ENCODE results near the gene PLD1. TPM values are rescaled to one million over a fixed set of nuclear protein-coding genes. Genes with fewer than 3 reads are reported as not detected.

Gene PLD1
- total RNA-seq, 1 experiment from 2014 or later, result 5.3 TPM

GRCh38 chr3:171782617-171783016 is 27.7 kb downstream of the PLD1 start:
- Mint-ChIP-seq H3K4me1 (ENCODE audit: low read depth, unreplicated experiment) (peaks cover 7% of the 10 kb centered on the region), H3K4me3 (ENCODE audit: unreplicated experiment) (no peak overlapping the region), H3K9me3 (ENCODE audit: unreplicated experiment) (no peaks in the 10 kb centered on the region), H3K27ac (ENCODE audit: unreplicated experiment) (no peak overlapping the region), H3K36me3 (ENCODE audit: insufficient read depth, unreplicated experiment) (no peaks in the 10 kb centered on the region), H3K27me3 (ENCODE audit: insufficient read depth, unreplicated experiment) (no peaks in the 10 kb centered on the region)
- Histone ChIP-seq H3K27me3 (replicated peaks; ENCODE audit: control insufficient read depth, insufficient read depth, low read length) (no peaks in the 10 kb centered on the region), H3K36me3 (ENCODE audit: control insufficient read depth, insufficient read depth, low read length) (no peaks in the 10 kb centered on the region), H3K4me1 (no peaks in the 10 kb centered on the region), H3K4me3 (ENCODE audit: low read depth, low read length) (no peak overlapping the region), H3K9me3 (no peaks in the 10 kb centered on the region)
- no peak for DNase-seq
- ChIA-PET POLR2A (no interaction called here), CTCF (no interaction called here)
- no TSS peak for BruUV-seq (replicated peaks)
- TF ChIP-seq CTCF (IDR thresholded peaks at IDR 0.05; ENCODE audit: insufficient read depth in 1 of 2, low read depth in 1 of 2, low read length in 1 of 2, severe bottlenecking in 1 of 2, unreplicated experiment in 1 of 2), result no peak
- intact Hi-C loops (cut with micrococcal nuclease; ENCODE audit: unreplicated experiment), result loop anchor here (2.0 kb wide), 1 partner anchor 558 kb away; no protein-coding TSS in a partner anchor

GRCh38 chr3:171781711-171782127 is 28.6 kb downstream of the PLD1 start:
- POLR2A ChIA-PET, result no interaction called here
- peaks cover 10% of the 10 kb centered on the region for H3K4me1 Mint-ChIP-seq (ENCODE audit: low read depth, unreplicated experiment)
- H3K4me1 ChIP-seq, result no peaks in the 10 kb centered on the region
- H3K27me3 ChIP-seq (replicated peaks; ENCODE audit: control insufficient read depth, insufficient read depth, low read length), result no peaks in the 10 kb centered on the region
- CTCF ChIA-PET, result no interaction called here
- BruUV-seq (replicated peaks), result no TSS peak
- H3K9me3 ChIP-seq, result no peaks in the 10 kb centered on the region
- H3K36me3 ChIP-seq (ENCODE audit: control insufficient read depth, insufficient read depth, low read length), result no peaks in the 10 kb centered on the region
- DNase-seq, result no peak
- no peak overlapping the region for H3K27ac Mint-ChIP-seq (ENCODE audit: unreplicated experiment)
- no peak overlapping the region for H3K4me3 Mint-ChIP-seq (ENCODE audit: unreplicated experiment)
- H3K9me3 Mint-ChIP-seq (ENCODE audit: unreplicated experiment), result no peaks in the 10 kb centered on the region
- H3K4me3 ChIP-seq (ENCODE audit: low read depth, low read length), result no peak overlapping the region
- H3K27me3 Mint-ChIP-seq (ENCODE audit: insufficient read depth, unreplicated experiment), result no peaks in the 10 kb centered on the region
- TF ChIP-seq CTCF (IDR thresholded peaks at IDR 0.05; ENCODE audit: insufficient read depth in 1 of 2, low read depth in 1 of 2, low read length in 1 of 2, severe bottlenecking in 1 of 2, unreplicated experiment in 1 of 2), result no peak
- intact Hi-C loops (cut with micrococcal nuclease; ENCODE audit: unreplicated experiment), result loop anchor here (2.0 kb wide), 1 partner anchor 559 kb away; no protein-coding TSS in a partner anchor
- no peaks in the 10 kb centered on the region for H3K36me3 Mint-ChIP-seq (ENCODE audit: insufficient read depth, unreplicated experiment)

- Mint-ChIP-seq H3K9me3 (ENCODE audit: unreplicated experiment) (no peaks in the 10 kb centered on the region), H3K27ac (ENCODE audit: unreplicated experiment) (no peak overlapping the region), H3K36me3 (ENCODE audit: insufficient read depth, unreplicated experiment) (no peaks in the 10 kb centered on the region), H3K27me3 (ENCODE audit: insufficient read depth, unreplicated experiment) (no peaks in the 10 kb centered on the region), H3K4me3 (ENCODE audit: unreplicated experiment) (no peak overlapping the region), H3K4me1 (ENCODE audit: low read depth, unreplicated experiment) (peaks cover 4% of the 10 kb centered on the region)
- H3K4me3 ChIP-seq (ENCODE audit: low read depth, low read length), result no peak overlapping the region
- ChIA-PET CTCF (no interaction called here), POLR2A (no interaction called here)
- H3K9me3 ChIP-seq, result no peaks in the 10 kb centered on the region
- no peak for TF ChIP-seq CTCF (IDR thresholded peaks at IDR 0.05; ENCODE audit: insufficient read depth in 1 of 2, low read depth in 1 of 2, low read length in 1 of 2, severe bottlenecking in 1 of 2, unreplicated experiment in 1 of 2)
- H3K36me3 ChIP-seq (ENCODE audit: control insufficient read depth, insufficient read depth, low read length), result no peaks in the 10 kb centered on the region
- no TSS peak for BruUV-seq (replicated peaks)
- DNase-seq, result no peak
- intact Hi-C loops (cut with micrococcal nuclease; ENCODE audit: unreplicated experiment), result no loop called here
- H3K27me3 ChIP-seq (replicated peaks; ENCODE audit: control insufficient read depth, insufficient read depth, low read length), result no peaks in the 10 kb centered on the region
- H3K4me1 ChIP-seq, result no peaks in the 10 kb centered on the region
Observed at GRCh38 chr3:171778493-171778892, 31.8 kb downstream of the PLD1 start.

All from Caco-2 (cell line).